ENCODE measurements around the gene UBAP2.

GRCh38 chr9:33959725-33960124 is 89.0 kb downstream of the UBAP2 start:
- TF ChIP-seq CTCF (conservative IDR thresholded peaks at IDR 0.05) (no peak), ZFX (IDR thresholded peaks at IDR 0.05) (no peak)
